ENCODE data around the gene CLN5.

CLN5 gene

DNA sequence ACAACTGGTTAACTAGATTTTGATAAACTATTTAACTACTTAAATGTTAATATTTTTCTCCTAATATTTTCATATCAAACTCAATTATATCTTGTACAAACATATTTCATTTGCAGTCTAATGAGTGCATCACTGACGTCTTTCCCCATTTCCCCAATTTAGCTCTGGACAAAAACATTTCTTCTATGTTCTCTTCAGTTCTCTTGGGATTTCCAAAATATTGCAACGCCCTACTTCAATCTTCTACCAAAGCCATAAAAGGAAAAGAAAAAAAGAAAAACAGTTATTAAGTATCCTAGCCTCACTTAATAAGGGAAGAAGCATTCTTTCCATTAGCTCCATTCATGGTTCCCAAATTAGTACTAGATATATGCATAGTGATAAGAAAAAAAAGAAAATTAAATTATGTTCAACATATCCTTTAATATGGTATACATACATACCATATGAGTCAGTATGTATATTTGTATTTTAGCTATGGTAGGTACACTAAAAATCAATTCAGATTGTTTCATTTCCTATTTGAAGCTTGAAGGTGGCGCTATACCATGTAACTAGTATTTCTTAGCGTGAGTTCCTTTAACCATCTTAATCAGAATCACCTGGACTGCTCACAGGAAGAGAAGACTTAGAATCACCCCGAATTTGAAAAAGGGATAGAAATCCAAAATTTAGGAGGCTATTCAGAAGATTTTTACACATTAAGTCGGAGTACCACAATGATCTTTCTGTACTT, 25.2 kb downstream of the CLN5 start:
- FAIRE-seq = no peak
- no peak for DNase-seq (ENCODE audit: low spot score)

DNA sequence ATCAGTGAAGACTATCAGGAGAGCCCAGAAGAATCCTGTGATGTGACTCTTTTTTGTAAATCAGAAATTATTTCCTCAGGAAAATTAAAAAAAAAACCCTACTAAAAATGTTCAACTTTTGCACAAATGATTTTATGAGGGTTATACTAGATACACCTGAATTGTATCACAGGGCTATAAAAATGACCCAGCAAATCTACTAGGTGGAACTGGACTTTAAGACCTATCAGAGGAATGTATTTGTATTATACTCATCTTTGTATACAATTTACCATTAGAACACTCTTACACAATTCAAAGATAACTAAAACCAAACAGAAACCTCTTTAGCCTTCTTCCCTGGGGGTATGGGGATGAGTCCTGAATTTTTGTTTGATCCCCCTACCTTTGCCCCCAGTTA, 27.9 kb downstream of the CLN5 start:
- no peak for FAIRE-seq

DNA sequence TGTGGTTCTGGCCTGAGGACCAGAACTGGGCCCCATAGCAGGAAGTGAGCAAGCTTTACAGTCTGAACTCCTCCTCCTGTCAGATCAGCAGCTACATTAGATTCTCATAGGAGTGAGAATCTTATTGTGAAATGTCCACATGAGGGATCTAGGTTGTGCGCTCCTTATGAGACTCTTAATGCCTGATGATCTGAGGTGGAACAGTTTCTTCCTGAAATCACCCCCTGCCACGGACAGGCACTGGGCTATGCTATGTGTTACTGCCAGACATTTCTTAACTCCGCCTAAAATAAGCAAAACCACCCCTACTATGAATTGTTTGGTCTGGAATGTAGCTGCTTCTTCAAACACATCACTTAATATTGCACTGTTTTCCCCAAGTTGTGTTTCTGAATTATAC, 30.5 kb downstream of the CLN5 start:
- FAIRE-seq (no peak), DNase-seq (ENCODE audit: low spot score) (no peak)

More for the DNA sequence above, 27.9 kb downstream of the CLN5 start:
- DNase-seq (ENCODE audit: low spot score) = no peak

DNA sequence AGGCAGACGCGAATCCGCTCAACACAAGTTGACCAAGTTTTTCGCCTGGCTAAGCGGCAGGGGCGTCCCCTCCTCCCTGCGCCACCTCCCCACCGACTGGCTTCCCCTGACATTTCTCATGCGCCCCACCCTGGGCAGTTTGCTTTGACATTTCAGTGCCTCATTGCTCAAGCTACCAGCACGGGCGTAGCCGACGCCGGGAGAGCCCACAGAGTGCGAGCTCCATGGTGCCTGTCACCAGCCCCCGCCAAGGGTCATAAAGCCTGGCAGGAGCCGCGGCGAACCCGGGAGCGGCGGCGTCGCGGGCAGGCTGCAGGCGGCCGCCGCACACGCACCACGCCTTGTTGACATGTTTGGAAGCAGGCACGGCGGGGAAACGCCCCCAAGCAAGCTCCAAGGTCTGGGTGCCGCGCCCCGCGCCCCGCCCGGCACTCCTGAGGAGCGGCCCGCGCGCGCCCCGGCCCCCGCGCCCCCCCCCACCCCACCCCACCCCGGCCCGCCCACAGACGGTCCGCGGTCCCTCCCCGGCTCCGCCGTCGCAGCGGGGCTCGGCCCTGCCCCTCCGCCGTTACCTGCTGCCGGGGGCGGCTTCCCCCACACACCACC, 34.5 kb downstream of the CLN5 start:
- DNase-seq (ENCODE audit: low spot score) = peak; percentile 68
- no peak for FAIRE-seq

DNA sequence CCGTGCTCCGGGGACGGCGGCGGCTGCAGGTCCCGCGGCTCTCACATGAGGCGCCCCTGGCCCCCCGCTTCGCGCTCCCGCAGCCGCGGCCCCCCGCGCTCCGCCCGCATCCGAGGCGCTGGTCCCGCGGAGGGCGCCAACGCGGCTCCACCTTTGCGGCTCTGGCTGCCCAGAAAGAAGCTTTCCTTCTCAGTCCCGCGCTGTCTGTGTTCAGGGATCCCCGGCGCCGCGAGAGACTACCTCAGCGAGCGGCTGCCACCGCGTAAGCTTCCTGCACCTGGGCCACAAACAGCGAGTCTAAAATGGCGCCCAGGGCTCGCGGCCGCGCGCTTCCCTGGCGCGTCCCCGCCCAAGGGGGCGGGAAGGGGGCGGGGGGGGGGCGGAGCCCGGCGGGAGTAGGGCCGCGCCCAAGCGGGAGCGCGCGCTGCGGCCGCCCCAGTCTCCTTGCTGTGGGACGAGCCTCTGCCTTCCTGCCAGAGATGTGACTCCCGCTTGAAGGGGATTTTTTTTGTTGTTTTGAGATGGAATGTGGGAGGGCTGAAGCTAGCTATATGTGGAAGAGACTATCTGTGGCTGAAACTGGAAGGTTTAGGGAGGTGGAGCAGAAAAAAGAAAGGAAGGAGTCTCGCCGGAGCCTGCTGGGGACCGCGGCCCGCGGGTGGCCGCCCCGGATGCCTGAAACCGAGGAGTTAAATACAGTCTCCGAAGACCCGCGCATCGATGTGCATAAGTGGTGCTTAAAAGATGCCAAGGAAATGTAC, 35.2 kb downstream of the CLN5 start, which contains the start of gene FBXL3:
FBXL3 (minus strand) TSS at position 299 of the 761 bp plus-strand sequence. CDS start 5,299 bp downstream, outside the sequence.
- no peak for FAIRE-seq
- DNase-seq (ENCODE audit: low spot score) = peak; percentile 88

DNA sequence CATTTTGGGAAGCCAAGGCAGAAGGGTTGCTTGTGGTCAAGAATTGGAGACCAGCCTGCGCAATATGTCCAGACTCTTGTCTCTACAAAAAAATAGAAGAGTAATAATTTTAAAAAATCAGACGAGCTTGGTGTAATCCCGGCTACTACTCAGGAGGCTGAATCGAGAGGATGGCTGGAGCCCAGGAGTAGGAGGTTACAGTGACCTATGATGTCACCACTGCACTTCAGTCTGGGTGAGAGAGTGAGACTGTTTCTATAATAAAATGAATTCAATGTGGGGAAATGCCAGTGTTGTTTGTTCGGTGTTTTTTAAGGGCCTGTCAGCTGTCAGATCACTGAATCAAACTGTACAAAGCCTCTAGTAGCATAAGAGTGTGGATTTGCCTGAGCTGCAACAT, 36.3 kb downstream of the CLN5 start:
- FAIRE-seq (no peak), DNase-seq (ENCODE audit: low spot score) (no peak)

DNA sequence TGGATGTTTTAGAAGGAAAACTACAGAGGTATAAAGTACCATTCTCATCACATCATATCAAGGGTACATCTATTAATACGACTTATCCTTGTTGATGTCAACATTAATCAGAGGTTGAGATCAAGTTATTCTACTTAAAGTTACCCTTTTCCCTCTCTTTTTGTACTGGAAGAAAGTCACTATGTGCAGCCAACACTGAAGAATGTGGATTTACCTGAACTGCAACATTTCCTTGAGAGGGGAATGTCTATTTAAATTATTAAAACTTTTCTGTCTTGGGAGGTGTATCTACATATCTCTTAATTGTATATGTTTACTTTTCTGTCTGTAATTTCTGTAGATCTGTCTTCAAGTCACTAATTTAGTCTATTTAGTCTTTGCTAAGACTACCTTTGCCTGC, 37.6 kb downstream of the CLN5 start:
- no peak for DNase-seq (ENCODE audit: low spot score)
- no peak for FAIRE-seq

DNA sequence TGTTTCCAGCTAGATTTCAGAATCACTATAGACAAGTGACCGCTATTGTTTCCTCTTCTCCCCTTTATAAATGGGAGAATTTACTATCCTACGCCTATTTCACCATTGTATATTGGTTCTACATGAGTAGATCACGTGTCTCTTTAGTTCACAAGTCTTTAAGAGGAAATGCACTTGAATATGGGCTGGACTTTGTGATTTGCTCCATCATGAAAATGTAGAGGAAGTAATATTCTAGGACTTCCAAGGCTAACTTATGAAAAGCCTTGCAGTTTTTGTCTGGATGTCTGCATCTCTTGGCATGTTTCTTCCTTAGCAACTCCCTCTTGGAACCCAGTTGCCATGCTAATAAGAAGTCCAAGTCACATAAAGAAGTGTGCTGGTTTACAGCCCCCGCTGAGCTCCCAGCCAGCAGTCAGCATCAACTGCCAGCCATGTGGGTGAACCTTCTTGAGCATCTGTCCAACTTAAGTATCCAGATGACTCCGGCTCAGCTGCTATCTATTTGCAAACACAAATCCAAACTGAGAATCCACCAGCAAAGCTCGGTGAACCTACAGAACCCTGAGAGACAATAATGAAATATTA, 39.9 kb downstream of the CLN5 start:
- FAIRE-seq (no peak), DNase-seq (ENCODE audit: low spot score) (no peak)

DNA sequence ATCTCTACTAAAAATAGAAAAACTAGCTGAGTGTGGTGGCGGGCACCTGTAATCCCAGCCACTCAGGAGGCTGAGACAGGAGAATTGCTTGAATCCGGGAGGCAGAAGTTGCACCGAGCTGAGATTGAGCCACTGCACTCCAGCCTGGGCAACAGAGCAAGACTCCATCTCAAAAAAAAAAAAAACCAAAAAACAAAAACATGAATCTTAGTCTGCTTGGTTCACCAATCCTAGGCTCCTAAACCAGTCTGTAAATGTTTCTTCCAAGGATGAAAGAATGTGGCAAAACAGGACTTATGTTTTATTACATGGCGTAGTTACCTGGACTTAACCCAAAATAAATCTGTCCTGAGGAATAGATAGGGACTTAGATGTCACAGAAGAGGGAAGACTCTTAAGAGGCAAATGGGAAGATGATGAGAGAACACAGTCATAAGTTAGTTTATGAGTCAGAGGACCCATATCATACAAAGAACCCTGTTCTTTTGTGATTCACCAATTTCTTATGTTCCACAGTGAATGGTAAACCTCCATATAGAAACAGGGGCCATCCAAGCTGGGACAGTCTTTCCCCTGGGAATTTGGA, 41.9 kb downstream of the CLN5 start:
- DNase-seq (ENCODE audit: low spot score) (no peak), FAIRE-seq (no peak)

DNA sequence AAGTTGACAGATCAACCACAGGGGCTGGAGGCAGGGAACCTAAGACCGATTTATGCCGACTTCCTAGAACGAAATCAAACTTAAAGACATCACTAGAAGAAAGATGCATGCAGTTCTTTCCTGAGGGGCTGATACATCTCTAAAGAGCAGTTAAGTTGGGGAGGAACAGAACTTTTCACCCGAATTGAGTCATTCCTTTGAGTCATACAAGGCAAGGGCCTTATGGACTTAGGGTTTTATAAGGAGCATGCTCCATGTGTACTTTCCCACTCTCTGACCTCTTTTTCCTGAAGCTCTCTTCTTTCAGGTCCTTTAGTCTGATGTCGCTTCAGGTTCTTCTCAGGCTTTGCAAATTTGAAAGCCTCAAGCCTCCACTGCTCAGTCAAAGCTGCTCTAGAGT, 43.0 kb downstream of the CLN5 start:
- FAIRE-seq (no peak), DNase-seq (ENCODE audit: low spot score) (no peak)

DNA sequence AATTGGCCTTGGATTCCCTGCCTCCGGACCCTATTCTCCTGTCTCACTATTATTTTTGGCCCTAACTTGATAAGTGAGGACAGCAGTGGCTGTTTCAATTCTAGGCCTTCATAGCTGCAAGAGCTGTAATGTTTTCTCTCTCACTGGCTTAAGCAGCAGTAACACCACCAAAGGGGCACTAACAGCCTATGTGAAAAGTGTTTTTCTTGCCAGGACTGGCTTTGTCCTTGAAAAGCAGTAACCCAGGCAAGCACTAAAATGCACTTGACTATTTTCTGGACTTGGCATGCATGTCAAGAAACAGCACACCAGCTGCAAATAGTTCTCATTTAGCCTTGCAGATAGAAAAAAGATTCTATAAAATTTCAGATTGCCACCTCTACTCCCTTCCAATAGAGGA, 44.4 kb downstream of the CLN5 start:
- FAIRE-seq (no peak), DNase-seq (ENCODE audit: low spot score) (no peak)

DNA sequence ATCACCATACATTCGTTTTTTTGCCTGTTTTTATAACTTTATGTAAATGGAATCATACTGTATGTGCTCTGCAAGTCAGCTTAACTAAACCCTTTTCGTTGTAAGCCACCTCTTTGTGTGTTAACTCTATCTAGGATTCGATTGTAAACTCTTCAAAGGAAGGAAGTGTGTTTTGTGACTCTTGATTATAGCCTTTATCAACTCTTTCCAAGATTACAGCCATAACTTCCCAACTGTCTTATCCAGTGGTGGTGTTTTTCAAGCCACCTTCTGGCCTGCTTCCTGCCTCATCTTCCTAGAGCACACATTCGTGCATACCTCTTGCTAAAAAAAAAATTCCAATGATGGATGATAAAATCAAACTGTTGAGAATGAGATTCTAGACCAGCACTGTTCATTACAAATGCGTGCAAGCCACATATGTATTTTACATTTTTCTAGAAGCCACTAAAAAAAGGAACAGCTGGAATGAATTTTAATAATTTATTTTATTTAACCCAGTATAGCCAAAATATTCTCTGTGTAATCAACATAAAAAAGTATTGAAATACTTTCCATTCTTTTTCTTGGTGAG, 47.1 kb downstream of the CLN5 start:
- DNase-seq (ENCODE audit: low spot score) (no peak), FAIRE-seq (no peak)

DNA sequence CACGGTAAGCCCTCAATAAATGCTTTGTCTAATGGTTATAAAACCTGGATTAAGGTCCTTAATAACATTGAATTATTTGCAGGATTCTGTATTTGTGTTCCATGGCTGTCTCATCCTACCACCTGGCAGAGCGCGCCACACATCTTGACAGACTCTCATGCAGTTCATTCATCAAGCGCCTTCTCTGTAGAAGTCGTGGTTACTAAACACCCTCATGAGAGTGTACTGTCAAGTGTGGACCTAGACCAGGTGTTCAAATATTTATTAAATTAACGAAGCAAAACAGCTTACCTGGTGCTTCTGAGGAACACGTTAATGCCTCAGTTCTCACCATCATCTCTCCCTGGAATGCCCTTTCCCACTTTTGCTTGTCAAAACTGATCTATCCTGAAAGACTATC, 48.2 kb downstream of the CLN5 start:
- FAIRE-seq (no peak), DNase-seq (ENCODE audit: low spot score) (no peak)

DNA sequence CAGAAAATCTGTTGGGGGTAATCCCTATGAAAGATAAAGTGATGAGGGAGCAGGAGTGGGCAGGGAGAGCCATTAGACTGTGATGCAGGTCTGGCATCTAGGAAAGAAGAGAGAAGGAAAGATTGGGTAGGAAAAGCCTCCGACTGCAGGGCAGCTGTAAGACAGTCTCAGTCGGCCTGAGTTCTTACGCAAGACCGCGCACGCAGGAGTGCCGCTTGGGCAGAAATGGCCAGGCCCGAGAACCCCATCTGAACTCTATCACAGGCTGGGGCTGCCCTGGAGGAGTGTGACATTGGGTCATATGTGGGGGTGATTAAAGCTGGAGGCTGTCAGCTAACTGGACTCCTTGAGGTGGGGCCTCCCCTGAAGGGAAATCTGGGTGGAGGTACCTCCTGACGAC, 49.0 kb downstream of the CLN5 start:
- DNase-seq (ENCODE audit: low spot score) (no peak), FAIRE-seq (no peak)

DNA sequence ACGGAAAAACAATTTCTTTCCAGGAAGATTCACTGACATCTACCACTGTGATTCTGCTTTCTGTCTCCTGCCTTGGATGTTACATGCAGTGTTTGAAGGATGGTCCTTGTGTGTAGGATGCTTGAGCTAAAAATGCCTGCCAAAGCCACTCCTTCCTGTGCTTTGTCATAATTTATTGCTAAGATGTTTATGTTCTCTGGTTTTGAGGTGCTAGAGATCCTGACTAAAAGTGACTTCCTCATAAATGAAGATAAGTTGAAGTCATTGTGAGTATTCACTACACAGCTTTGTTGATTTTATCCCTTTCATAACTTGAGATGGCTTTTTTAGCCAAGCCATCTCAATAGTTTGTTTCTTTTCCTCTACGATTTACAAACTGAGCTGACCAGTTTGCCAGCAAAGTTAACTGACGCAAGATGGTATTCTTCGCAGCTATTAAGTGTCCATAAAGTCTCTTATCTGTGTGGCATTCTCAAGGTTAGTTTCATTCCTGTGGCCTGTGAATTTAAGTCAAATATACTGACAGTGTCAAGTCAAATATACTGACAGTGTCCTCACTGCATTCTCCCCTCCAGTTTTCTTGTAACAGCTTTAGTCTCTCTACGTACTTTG, 50.8 kb downstream of the CLN5 start:
- DNase-seq (ENCODE audit: low spot score) (no peak), FAIRE-seq (no peak)

DNA sequence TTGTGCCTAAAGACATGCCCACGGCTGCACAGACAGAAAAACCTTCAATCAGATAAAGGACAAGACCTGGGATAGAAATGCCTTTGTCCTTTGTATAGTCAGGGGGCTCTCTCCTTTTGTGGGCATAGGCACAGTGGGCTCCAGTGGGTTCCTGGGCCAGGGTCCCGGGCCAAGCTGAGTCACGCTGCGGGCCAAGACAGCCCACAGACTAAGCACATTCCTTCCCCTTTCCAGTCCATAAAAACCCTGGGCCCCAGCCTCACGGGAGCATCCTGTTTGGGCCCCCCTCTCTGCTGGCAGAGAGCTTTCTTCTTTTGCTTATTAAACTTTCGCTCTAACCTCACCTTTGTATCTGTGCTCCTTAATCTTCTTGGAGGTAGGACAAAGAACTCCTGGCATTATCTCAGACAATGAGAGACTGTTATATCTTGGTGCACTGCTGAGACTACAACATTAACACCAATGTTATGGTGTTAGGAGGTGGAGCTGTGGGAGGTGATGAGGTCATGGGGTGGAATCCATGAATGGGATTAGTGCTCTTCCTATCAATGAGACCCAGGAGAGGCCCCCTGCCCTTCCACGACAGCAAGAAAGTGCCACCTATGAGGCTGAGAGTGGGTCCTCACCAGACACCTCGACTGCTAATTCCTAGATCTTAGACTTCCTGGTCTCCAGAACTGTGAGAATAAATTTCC, 55.9 kb downstream of the CLN5 start:
- no peak for DNase-seq (ENCODE audit: low spot score)
- no peak for FAIRE-seq

DNA sequence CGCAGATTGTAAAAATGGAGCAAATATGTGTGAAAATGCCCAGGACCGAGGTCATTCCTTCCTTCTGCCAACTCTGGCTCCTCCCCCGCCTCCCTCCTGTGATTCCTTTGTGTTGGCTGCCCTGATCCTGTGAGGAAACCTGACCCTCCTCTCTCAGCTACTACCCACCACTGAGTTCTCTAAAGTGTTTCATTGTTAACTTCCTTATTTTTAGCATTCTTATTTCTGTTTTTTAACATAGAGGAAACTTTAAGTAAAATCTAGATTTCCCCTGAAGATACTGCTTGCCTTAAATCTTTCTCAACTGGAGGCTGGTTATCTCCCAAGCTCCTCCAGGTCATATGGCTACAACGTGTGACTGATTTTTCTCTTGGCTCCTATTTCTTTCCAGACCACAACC, 56.8 kb downstream of the CLN5 start:
- FAIRE-seq (no peak), DNase-seq (ENCODE audit: low spot score) (no peak)

DNA sequence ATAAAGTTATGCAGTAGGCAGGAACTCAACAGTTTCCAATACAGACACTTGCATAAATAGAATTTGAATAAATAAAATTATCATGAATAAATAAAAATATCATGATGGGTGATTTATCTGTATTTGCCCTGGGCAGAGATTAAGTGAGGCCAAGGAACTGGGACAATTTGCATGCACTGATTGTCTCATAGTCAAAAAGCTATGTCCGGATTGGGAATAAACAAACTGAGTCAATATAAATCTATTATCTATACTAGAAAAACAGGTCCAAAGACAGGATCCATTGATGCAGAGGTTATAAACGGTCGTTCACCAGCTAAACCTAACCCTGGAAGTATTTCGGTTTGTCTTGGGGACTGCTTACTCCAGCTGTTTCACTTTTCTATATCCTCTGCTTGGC, 61.3 kb downstream of the CLN5 start:
- FAIRE-seq (no peak), DNase-seq (ENCODE audit: low spot score) (no peak)

Measured in urothelium cell line (cell line).